H1 (cell line): ENCODE data around the gene KCNQ1. TPM values are rescaled to one million over a fixed set of nuclear protein-coding genes. Genes with fewer than 3 reads are reported as not detected.

ENCODE experiments used
- BCL11A ChIP-seq, 2 experiments: IDR thresholded peaks; one replicate each; pipeline ENCODE4 v1.6.1; 2011; ENCODE audit warnings: low read depth in 2 of 2, low read length in 2 of 2, mild to moderate bottlenecking in 2 of 2
- KDM4A ChIP-seq: IDR thresholded peaks from one replicate; pipeline ENCODE4 v1.7.1; 2012; ENCODE audit warnings: low read depth, mild to moderate bottlenecking, moderate library complexity, low read length, inconsistent platforms; ENCODE audit not compliant: severe bottlenecking
- SP1 ChIP-seq: IDR thresholded peaks from 2 replicates; pipeline ENCODE4 v1.6.1; 2011; ENCODE audit warnings: low read depth, low read length
- SP2 ChIP-seq: IDR thresholded peaks from 2 replicates; pipeline ENCODE4 v1.6.1; 2012; ENCODE audit warnings: mild to moderate bottlenecking, low read length, inconsistent platforms
- SP4 ChIP-seq: IDR thresholded peaks from 2 replicates; pipeline ENCODE4 v1.6.1; 2012; ENCODE audit warnings: low read length, inconsistent platforms
- polyA plus RNA-seq, 7 experiments: library from polyadenylated mRNA; depleted of rRNA in 3 of 7; stranded (reverse) in 5 of 7; unstranded in 2 of 7; fragments of >200 nt in 5 of 7; fragments of 200-250 nt in 2 of 7; gene quantifications; 1 replicate in 5 of 7; 2 replicates in 1 of 7; 4 replicates in 1 of 7; pipeline versions ENCODE4 v1.2.1 to v1.2.3, GENCODE V29; 2011 to 2013; ENCODE audit warnings: missing spikeins in 2 of 7, mixed read lengths in 2 of 7
- total RNA-seq: library from RNA; stranded (reverse); fragmentation: NEBNext Ultra II Directional; extraction: Animal tissue kit (Norgen Biotek cat#: 25700); gene quantifications from 2 replicates; pipeline ENCODE4 v1.2.1, GENCODE V29; 2021

Gene KCNQ1
- total and polyA plus RNA-seq, 2 of the 8 experiments (the other 6 are each of a cell fraction or from before 2014, with no cell fraction given) = 1.9 to 2.0 TPM

GRCh38 chr11:2515401-2516275 lies 70.8 kb downstream of the KCNQ1 start (continued):
- TF ChIP-seq SP2 (no peak), KDM4A (no peak), SP4 (no peak), BCL11A (IDR thresholded peaks at IDR 0.05; ENCODE audit: low read depth in 2 of 2, low read length in 2 of 2) (no peak), SP1 (no peak)
